VCaP (cell line): ENCODE results near the gene AMZ1.

ENCODE experiments used
- H3K27ac ChIP-seq: fragments of 450-650 bp; 2 replicates; pipeline ENCODE4 v1.5.1; 2017
- CTCF ChIP-seq: fragments of 450-650 bp; conservative IDR thresholded peaks from 2 replicates; pipeline ENCODE4 v1.5.1; 2017; ENCODE audit warnings: mild to moderate bottlenecking, moderate library complexity

Gene AMZ1

GRCh38 chr7:2646680-2647571 is 41.1 kb upstream of the AMZ1 start:
- no peak overlapping the region for H3K27ac ChIP-seq
- no peak for TF ChIP-seq CTCF

DNA sequence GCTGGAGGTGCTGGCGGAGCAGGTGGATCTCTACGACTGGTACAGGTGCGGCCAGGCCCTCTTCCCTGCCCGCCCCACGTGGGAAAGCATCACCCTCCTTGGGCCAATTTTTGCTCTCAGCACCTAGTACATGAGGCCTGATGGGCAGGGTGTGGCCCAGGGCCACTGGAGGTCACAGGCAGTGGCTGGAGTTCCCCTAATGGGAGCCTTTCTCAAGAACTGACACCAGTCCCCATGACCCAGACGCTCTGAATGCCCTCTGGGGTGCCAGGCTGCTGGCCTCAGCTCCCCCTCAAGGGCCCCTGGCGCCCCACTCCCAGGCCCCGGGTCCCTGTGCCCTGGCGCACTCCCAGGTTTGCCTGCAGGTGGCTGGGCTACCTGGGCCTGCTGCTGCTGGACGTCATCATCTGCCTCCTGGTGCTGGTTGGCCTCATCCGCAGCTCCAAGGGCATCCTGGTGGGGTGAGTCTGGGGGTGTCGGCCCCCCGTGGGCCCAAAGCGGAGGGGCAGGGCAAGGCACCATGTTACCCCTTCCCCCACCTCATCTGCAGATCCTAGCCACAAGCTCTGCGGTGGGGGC is 40.3 kb upstream of the AMZ1 start:
- TF ChIP-seq CTCF, result no peak
- H3K27ac ChIP-seq, result no peak overlapping the region

DNA sequence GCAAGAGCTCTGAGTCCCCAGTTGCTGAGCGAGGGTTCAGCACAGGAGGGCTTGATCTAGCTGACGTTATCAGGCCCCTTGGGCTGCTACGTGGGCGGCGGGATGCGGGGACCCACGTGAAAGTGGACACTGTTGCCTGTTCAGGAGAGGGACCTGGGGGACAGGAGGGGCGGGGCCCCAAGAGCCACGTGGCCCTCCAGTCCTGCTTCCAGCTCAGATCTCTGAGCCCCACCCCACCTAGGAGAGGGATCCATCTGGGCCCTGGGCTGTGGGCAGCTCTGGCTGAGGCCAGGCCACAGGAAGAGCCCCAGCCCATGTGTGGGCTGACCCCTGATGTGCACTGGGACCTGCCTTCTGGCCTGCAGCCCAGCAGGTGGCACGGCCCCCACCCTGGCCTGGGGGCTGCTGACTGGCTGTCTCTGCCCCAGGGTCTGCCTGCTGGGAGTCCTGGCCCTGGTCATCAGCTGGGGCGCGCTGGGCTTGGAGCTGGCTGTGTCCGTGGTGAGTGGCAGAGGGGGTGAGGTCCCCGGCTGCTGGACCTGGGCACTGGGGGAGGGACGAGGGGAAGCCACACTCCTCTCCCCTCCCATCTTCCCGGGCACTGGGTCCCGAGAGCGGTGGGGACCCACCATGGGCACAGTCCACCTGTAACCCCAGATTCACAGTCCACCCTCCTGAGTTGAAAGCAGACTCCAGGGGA is 38.7 kb upstream of the AMZ1 start:
- no peak overlapping the region for H3K27ac ChIP-seq
- no peak for TF ChIP-seq CTCF

DNA sequence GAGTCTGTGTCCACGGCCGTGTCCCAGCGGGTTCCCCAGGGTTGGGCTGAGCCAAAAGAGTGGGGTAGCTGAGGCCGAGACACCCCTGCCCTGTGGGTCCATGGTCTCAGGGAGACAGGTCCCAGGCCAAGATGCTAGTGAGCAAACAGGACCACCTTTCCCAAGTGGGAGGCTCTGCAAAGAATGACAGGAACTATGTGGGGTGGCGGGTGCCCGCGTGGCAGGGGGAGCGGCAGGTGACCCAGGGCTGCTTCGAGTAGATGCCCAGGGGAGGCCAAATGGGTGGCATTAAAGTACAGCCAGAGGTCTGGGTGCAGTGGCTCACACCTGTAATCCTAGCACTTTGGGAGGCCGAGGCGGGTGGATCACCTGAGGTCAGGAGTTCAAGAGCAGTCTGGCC is 38.0 kb upstream of the AMZ1 start:
- H3K27ac ChIP-seq, result no peak overlapping the region
- no peak for TF ChIP-seq CTCF

- no peak overlapping the region for H3K27ac ChIP-seq
- no peak for TF ChIP-seq CTCF
Measured at GRCh38 chr7:2650451-2650850, 37.6 kb upstream of the AMZ1 start.

DNA sequence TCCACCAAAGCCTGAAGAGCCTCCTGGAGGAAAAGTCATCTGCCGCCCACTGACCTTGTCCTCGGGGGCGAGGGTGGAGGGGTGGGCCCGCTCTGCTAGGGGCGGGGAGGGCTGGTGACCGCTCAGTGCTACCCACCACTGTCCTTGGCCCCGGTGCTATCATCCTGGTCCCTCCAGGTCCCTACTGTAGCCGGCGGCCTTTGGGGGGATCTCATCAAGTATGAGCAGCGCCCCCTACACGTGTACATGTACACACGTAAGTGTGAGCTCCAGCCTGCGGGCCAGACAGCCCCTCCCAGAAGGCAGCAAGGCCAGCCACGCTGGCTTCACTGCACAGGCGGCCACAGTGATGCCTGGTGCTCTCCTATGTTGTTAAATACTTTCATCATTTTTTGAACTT is 36.7 kb upstream of the AMZ1 start:
- no peak for TF ChIP-seq CTCF

DNA sequence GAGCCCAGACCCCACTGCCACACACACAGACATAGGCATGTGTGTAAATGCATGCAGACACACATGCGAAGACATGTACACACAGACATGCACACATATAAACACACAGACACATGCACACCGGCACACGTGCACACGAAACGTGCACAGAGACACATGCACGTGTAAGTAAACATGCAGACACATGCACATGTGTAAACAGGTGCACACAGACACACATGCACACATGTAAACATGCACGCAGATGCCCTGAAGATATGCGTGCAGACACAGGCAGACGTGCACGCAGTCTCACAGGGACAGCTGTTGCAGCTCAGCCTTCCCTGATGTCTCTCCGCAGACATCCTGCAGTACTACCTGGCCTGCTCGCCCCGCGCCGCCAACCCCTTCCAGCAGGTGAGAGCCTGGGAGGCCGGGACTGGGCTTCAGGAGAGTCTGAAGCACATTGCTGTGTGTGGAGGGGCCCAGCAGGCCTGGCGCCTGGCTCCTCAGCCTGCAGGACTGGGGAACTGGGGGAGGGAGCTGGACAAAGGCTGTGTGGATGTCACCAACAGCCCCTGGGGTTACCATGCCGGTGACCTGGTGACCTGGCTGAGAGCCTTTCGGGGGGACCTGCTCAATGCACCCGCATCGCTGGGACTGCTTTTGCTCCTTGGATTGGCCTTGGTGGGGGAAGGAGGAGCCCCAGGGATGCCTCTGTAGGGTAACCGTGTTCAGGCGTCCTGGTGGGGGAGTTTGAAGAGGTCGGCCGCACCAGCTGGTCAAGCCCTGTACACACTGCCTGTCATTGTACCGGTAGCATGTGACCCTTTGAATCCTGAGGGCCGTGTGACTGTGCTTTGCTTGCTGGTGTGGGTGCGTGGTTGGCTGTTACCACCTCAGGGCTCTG is 35.9 kb upstream of the AMZ1 start:
- TF ChIP-seq CTCF, result no peak
- H3K27ac ChIP-seq, result no peak overlapping the region

More for the DNA sequence above, 36.7 kb upstream of the AMZ1 start:
- no peak overlapping the region for H3K27ac ChIP-seq
